IMR-90 (cell line): ENCODE results near the gene ZNF662. TPM values are rescaled to one million over a fixed set of nuclear protein-coding genes. Genes with fewer than 3 reads are reported as not detected.

Experiments
- ATAC-seq: fragments of 200-7000 bp; cut with Tn5 transposase; 2 replicates; pipeline ENCODE4 v1.9.1; 2020; ENCODE audit warnings: low read depth, mild to moderate bottlenecking, moderate library complexity
- BruUV-seq: library from RNA; stranded (reverse); fragments of 400-500 nt; replicated peaks from 2 replicates; lab custom pipeline; 2021; lab: Mats Ljungman, UMichigan
- CTCF ChIA-PET: fragments of 300-600 bp; formaldehyde crosslinking; extraction: SDS; loops from one replicate; lab custom pipeline; 2021; ENCODE audit warnings: antibody characterized with exemption; lab: Yijun Ruan, JAX
- POLR2A ChIA-PET: fragments of 300-600 bp; sonication (Branson Sonifier 250); formaldehyde crosslinking; loops from one replicate; lab custom pipeline; 2022; ENCODE audit warnings: antibody characterized with exemption; ENCODE audit not compliant: unreplicated experiment; lab: Charles Lee
- DNase-seq: peaks from one replicate; pipeline ENCODE4 v3.0.0; 2013
- H2AFZ ChIP-seq: replicated peaks from 2 replicates; pipeline ENCODE3; 2013; ENCODE audit warnings: low read length, mild to moderate bottlenecking; ENCODE audit not compliant: poor library complexity
- H2AK5ac ChIP-seq: 2 replicates; pipeline ENCODE4 v1.6.1; 2013; ENCODE audit warnings: low read depth, low read length, inconsistent platforms
- H2AK9ac ChIP-seq: replicated peaks from 2 replicates; pipeline ENCODE3; 2013; ENCODE audit warnings: mild to moderate bottlenecking, low read depth, low read length, moderate library complexity; ENCODE audit not compliant: poor library complexity
- H2BK120ac ChIP-seq: 2 replicates; pipeline ENCODE4 v1.6.1; 2013; ENCODE audit warnings: low read depth, low read length, inconsistent platforms
- H2BK15ac ChIP-seq: 3 replicates; pipeline ENCODE4 v1.6.1; 2013; ENCODE audit warnings: low read depth, low read length, inconsistent platforms
- H2BK20ac ChIP-seq: 2 replicates; pipeline ENCODE4 v1.6.1; 2013; ENCODE audit warnings: low read depth, mild to moderate bottlenecking, inconsistent platforms, low read length, moderate library complexity
- H2BK5ac ChIP-seq: 2 replicates; pipeline ENCODE4 v1.6.1; 2013; ENCODE audit warnings: mild to moderate bottlenecking, low read depth, low read length, inconsistent platforms; ENCODE audit not compliant: poor library complexity, severe bottlenecking
- H3K14ac ChIP-seq: replicated peaks from 2 replicates; pipeline ENCODE4 v1.6.1; 2013; ENCODE audit warnings: low read depth, low read length, inconsistent platforms
- H3K18ac ChIP-seq: 2 replicates; pipeline ENCODE4 v1.6.1; 2013; ENCODE audit warnings: low read depth, low read length, control low read depth
- H3K23ac ChIP-seq: 2 replicates; pipeline ENCODE4 v1.6.1; 2013; ENCODE audit warnings: low read depth, low read length, inconsistent platforms
- H3K27ac ChIP-seq: 2 replicates; pipeline ENCODE4 v1.5.1; 2013; ENCODE audit warnings: mild to moderate bottlenecking, control low read depth, low read length; ENCODE audit not compliant: insufficient read depth
- H3K27me3 ChIP-seq: 2 replicates; pipeline ENCODE4 v1.6.1; 2013; ENCODE audit warnings: low read length; ENCODE audit not compliant: control insufficient read depth, insufficient read depth
- H3K36me3 ChIP-seq: 2 replicates; pipeline ENCODE4 v1.6.1; 2013; ENCODE audit warnings: low read length, mixed read lengths; ENCODE audit not compliant: control insufficient read depth, insufficient read depth
- H3K4ac ChIP-seq: 2 replicates; pipeline ENCODE4 v1.6.1; 2013; ENCODE audit warnings: low read depth, low read length, inconsistent platforms
- H3K4me1 ChIP-seq: 2 replicates; pipeline ENCODE4 v1.6.1; 2013; ENCODE audit warnings: low read length, mixed read lengths; ENCODE audit not compliant: control insufficient read depth, insufficient read depth
- H3K4me2 ChIP-seq: 2 replicates; pipeline ENCODE4 v1.6.1; 2013; ENCODE audit warnings: low read depth, mild to moderate bottlenecking, control low read depth, low read length, moderate library complexity
- H3K4me3 ChIP-seq: 2 replicates; pipeline ENCODE4 v1.5.1; 2013; ENCODE audit warnings: low read depth, mild to moderate bottlenecking, control low read depth, low read length, moderate library complexity; ENCODE audit not compliant: insufficient read depth
- H3K56ac ChIP-seq: 2 replicates; pipeline ENCODE4 v1.6.1; 2013; ENCODE audit warnings: low read length, inconsistent platforms; ENCODE audit not compliant: insufficient read depth; ENCODE audit errors: extremely low read depth
- H3K79me1 ChIP-seq, 2 experiments: 2 replicates each; pipeline ENCODE4 v1.6.1; 2013; ENCODE audit warnings: low read length in 2 of 2, inconsistent platforms in 1 of 2, low read depth in 1 of 2
- H3K9ac ChIP-seq: 2 replicates; pipeline ENCODE4 v1.6.1; 2013; ENCODE audit warnings: low read depth, low read length, control low read depth
- H3K9me1 ChIP-seq: 2 replicates; pipeline ENCODE4 v1.6.1; 2013; ENCODE audit warnings: low read length, inconsistent platforms; ENCODE audit not compliant: insufficient read depth
- H3K9me3 ChIP-seq: 2 replicates; pipeline ENCODE4 v1.6.1; 2013; ENCODE audit warnings: low read length; ENCODE audit not compliant: control insufficient read depth, insufficient read depth
- H4K20me1 ChIP-seq: 2 replicates; pipeline ENCODE4 v1.6.1; 2013; ENCODE audit warnings: low read length, inconsistent platforms; ENCODE audit not compliant: insufficient read depth
- H4K5ac ChIP-seq: 2 replicates; pipeline ENCODE4 v1.6.1; 2013; ENCODE audit warnings: mild to moderate bottlenecking, low read depth, low read length, control low read depth
- H4K8ac ChIP-seq, 2 experiments: 2 replicates each; pipeline ENCODE4 v1.6.1; 2013; ENCODE audit warnings: low read depth in 2 of 2, low read length in 2 of 2, control low read depth in 1 of 2, inconsistent platforms in 1 of 2
- H4K91ac ChIP-seq: 2 replicates; pipeline ENCODE4 v1.6.1; 2013; ENCODE audit warnings: low read depth, low read length, inconsistent platforms; ENCODE audit not compliant: insufficient read depth
- NFE2L2 ChIP-seq: fragments of 150-350 bp; IDR thresholded peaks from 2 replicates; pipeline ENCODE4 v1.6.1; 2016; ENCODE audit warnings: low read depth, mild to moderate bottlenecking, low read length
- POLR2A ChIP-seq: IDR thresholded peaks from 2 replicates; pipeline ENCODE4 v1.6.1; 2012; ENCODE audit warnings: mild to moderate bottlenecking, low read depth, low read length
- dilution Hi-C: fragments of 300-500 bp; cut with HindIII; formaldehyde crosslinking; loops from one replicate; pipeline ENCODE4 v1.14.3; 2018; ENCODE audit warnings: low sequenced_read_pairs; ENCODE audit not compliant: unreplicated experiment
- in situ Hi-C: fragments of 300-500 bp; cut with MboI; formaldehyde crosslinking; loops from 3 replicates; pipeline ENCODE4 v1.14.3; 2019; ENCODE audit warnings: low sequenced_read_pairs, inconsistent platforms, mixed read lengths
- intact Hi-C: fragments of 100-400 bp; cut with micrococcal nuclease; formaldehyde crosslinking; loops from 2 replicates; pipeline ENCODE4 v1.10.0; 2022
- polyA plus RNA-seq, 3 experiments: library from polyadenylated mRNA; depleted of rRNA; stranded (reverse); fragments of >200 nt; gene quantifications; 2 replicates each; pipeline ENCODE4 v1.2.3, GENCODE V29; 2012; ENCODE audit warnings: low replicate concordance in 1 of 3
- total RNA-seq: library from RNA; depleted of rRNA; stranded (reverse); fragments of >200 nt; gene quantifications from 2 replicates; pipeline ENCODE4 v1.2.3, GENCODE V29; 2012

Gene ZNF662
- total and polyA plus RNA-seq, 2 of the 4 experiments (the other 2 are of a cell fraction) = 0.29 to 0.54 TPM

DNA sequence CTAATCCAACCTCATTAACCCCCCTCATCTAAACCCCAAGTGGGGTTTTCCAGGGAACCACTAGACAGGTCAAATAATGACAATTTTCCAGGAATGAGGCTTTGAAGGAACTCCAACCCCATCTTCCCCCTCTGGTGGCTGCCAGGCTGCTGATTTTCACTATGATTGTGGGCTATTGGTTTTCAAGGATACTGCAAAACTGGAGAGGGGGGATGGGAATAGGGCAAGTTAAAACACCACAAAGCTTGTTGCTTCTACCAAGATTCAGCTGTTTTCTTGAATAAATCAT is 10.4 kb upstream of the ZNF662 start:
- no peak overlapping the region for H4K5ac ChIP-seq
- no TSS peak for BruUV-seq
- no peak overlapping the region for H2BK5ac ChIP-seq
- H4K91ac ChIP-seq = no peak overlapping the region
- H3K9me3 ChIP-seq = no peaks in the 10 kb centered on the region
- DNase-seq (no peak), ATAC-seq (no peak)
- in situ Hi-C loops = no loop called here
- no peak overlapping the region for H2BK120ac ChIP-seq
- H4K20me1 ChIP-seq = no peaks in the 10 kb centered on the region
- H4K8ac ChIP-seq = no peak overlapping the region
- H3K9me1 ChIP-seq = no peaks in the 10 kb centered on the region
- no peak overlapping the region for H3K4me2 ChIP-seq
- H3K36me3 ChIP-seq = no peaks in the 10 kb centered on the region
- H3K79me1 ChIP-seq = no peaks in the 10 kb centered on the region
- no peaks in the 10 kb centered on the region for H3K27me3 ChIP-seq
- no peak overlapping the region for H3K27ac ChIP-seq
- H3K56ac ChIP-seq = no peak overlapping the region
- H3K4ac ChIP-seq = no peak overlapping the region
- no peak overlapping the region for H3K9ac ChIP-seq
- no peak overlapping the region for H3K4me3 ChIP-seq
- no peak overlapping the region for H2BK15ac ChIP-seq
- H2BK20ac ChIP-seq = no peak overlapping the region
- no peaks in the 10 kb centered on the region for H3K4me1 ChIP-seq
- intact Hi-C loops = no loop called here
- no peak for TF ChIP-seq NFE2L2
- no peak for TF ChIP-seq POLR2A
- no peak overlapping the region for H3K14ac ChIP-seq
- ChIA-PET POLR2A (no interaction called here), CTCF (no interaction called here)
- no peak overlapping the region for H2AK9ac ChIP-seq
- H3K23ac ChIP-seq = no peak overlapping the region
- no peak overlapping the region for H2AFZ ChIP-seq
- H3K18ac ChIP-seq = no peak overlapping the region
- H2AK5ac ChIP-seq = no peak overlapping the region
- dilution Hi-C loops = no loop called here
